ENCODE results near the gene PPFIA1.

The PPFIA1 gene

DNA sequence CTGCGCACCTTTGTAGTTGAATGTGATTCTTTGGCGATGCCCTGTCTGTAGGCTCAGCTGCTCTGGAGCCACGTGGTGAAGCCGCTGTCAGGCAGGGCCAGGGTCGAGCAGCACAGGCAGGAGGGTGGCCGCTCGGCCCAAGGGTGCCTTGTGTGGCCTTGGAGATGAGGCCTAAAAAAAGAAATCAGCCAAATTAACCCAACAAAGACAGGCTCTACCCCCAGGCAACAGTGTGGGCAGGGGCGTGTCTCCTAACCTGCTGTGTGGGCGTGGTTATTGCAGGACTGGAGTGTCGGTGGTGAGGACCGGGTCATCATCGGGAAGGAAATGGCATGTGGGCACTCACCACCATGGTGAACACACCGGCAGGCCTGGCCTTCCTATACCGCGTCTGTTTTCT is 162.1 kb downstream of the PPFIA1 start:
- TF ChIP-seq ARNT (IDR thresholded peaks at IDR 0.05), result no peak
- TF ChIP-seq PKNOX1 (IDR thresholded peaks at IDR 0.05), result no peak
- no peak for TF ChIP-seq HDGF (IDR thresholded peaks at IDR 0.05; ENCODE audit: borderline replicate concordance)
- no peak for TF ChIP-seq BHLHE40 (IDR thresholded peaks at IDR 0.05; ENCODE audit: borderline replicate concordance)
- no peak for TF ChIP-seq ZNF384 (IDR thresholded peaks at IDR 0.05)
- TF ChIP-seq L3MBTL2 (conservative IDR thresholded peaks at IDR 0.05), result no peak
- TF ChIP-seq CTBP1 (IDR thresholded peaks at IDR 0.05; ENCODE audit: borderline replicate concordance), result no peak
- no peak for TF ChIP-seq FOXM1 (IDR thresholded peaks at IDR 0.05; ENCODE audit: borderline replicate concordance)
- TF ChIP-seq SUZ12 (IDR thresholded peaks at IDR 0.05), result no peak
- TF ChIP-seq FOXK2 (IDR thresholded peaks at IDR 0.05), result no peak
- TF ChIP-seq LEF1 (IDR thresholded peaks at IDR 0.05; ENCODE audit: borderline replicate concordance), result no peak
- TF ChIP-seq NFRKB (IDR thresholded peaks at IDR 0.05), result no peak
- no peak for TF ChIP-seq FOXA1 (IDR thresholded peaks at IDR 0.05)
- no peak for TF ChIP-seq SP1 (IDR thresholded peaks at IDR 0.05)
- TF ChIP-seq TARDBP (IDR thresholded peaks at IDR 0.05), result no peak
- no peak for TF ChIP-seq ELF4 (IDR thresholded peaks at IDR 0.05)
- ChIA-PET POLR2A (no interaction called here), CTCF (no interaction called here)
- no peak for DNase-seq (ENCODE audit: extremely low spot score)

GRCh38 chr11:70433038-70433437 is 162.5 kb downstream of the PPFIA1 start:
- ChIA-PET CTCF (no interaction called here), POLR2A (no interaction called here)
- no peak for TF ChIP-seq PKNOX1 (IDR thresholded peaks at IDR 0.05)
- no peak for TF ChIP-seq BHLHE40 (IDR thresholded peaks at IDR 0.05; ENCODE audit: borderline replicate concordance)
- no peak for TF ChIP-seq CTBP1 (IDR thresholded peaks at IDR 0.05; ENCODE audit: borderline replicate concordance)
- TF ChIP-seq FOXA1 (IDR thresholded peaks at IDR 0.05), result no peak
- no peak for DNase-seq (ENCODE audit: extremely low spot score)

DNA sequence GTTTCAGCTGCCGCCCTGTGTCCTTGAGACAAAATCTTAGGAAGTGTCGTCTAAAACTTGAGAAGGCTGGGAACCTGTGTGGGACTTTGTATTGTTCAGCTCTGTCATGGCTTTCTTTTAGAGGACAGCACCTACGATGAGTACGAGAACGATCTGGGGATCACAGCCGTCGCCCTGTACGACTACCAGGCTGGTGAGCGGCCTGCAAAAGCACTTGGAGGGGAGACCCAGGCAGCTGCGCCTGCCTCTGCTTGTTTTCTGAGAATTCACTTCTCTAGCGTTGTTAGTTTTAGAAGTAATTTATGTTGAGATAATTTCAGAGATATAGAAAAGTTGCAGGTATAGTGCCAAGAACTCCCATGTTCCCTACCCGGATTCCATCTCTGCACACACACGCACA is 163.0 kb downstream of the PPFIA1 start:
- ChIA-PET POLR2A (no interaction called here), CTCF (no interaction called here)
- no peak for DNase-seq (ENCODE audit: extremely low spot score)
- TF ChIP-seq CTBP1 (IDR thresholded peaks at IDR 0.05; ENCODE audit: borderline replicate concordance) (no peak), NFRKB (IDR thresholded peaks at IDR 0.05) (no peak), FOXM1 (IDR thresholded peaks at IDR 0.05; ENCODE audit: borderline replicate concordance) (no peak), HDGF (IDR thresholded peaks at IDR 0.05; ENCODE audit: borderline replicate concordance) (no peak), ELF4 (IDR thresholded peaks at IDR 0.05) (no peak), PKNOX1 (IDR thresholded peaks at IDR 0.05) (no peak), ARNT (IDR thresholded peaks at IDR 0.05) (no peak), FOXA1 (IDR thresholded peaks at IDR 0.05) (no peak), L3MBTL2 (conservative IDR thresholded peaks at IDR 0.05) (no peak), ZNF384 (IDR thresholded peaks at IDR 0.05) (no peak), SP1 (IDR thresholded peaks at IDR 0.05) (no peak), FOXK2 (IDR thresholded peaks at IDR 0.05) (no peak), LEF1 (IDR thresholded peaks at IDR 0.05; ENCODE audit: borderline replicate concordance) (no peak), TARDBP (IDR thresholded peaks at IDR 0.05) (no peak), SUZ12 (IDR thresholded peaks at IDR 0.05) (no peak), BHLHE40 (IDR thresholded peaks at IDR 0.05; ENCODE audit: borderline replicate concordance) (no peak)

All from HEK293T (cell line).